ENCODE data around the gene WFDC1.

WFDC1 gene

DNA sequence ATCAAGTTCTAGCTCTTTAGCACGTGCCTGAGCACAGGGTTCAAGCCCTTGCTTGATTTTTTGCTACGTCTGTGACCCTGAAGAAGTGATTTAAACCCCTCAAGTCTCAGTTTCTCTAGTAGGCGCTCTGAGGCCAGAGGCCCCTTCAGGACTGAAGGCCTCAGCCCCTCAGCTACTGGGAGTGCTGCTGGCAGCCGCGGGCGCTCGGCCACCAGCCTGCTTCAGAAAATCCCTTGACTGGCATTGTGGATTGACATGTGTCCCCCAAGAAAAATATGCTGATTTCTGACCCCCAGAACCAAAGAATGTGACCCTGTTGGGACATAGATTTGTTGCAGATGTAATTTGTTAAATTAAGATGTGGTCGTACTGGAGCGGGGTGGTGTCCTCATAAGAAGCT is 20.2 kb upstream of the WFDC1 start:
- ATAC-seq: no peak

- no peak for ATAC-seq
Measured at GRCh38 chr16:84275585-84276151, 19.0 kb upstream of the WFDC1 start.

DNA sequence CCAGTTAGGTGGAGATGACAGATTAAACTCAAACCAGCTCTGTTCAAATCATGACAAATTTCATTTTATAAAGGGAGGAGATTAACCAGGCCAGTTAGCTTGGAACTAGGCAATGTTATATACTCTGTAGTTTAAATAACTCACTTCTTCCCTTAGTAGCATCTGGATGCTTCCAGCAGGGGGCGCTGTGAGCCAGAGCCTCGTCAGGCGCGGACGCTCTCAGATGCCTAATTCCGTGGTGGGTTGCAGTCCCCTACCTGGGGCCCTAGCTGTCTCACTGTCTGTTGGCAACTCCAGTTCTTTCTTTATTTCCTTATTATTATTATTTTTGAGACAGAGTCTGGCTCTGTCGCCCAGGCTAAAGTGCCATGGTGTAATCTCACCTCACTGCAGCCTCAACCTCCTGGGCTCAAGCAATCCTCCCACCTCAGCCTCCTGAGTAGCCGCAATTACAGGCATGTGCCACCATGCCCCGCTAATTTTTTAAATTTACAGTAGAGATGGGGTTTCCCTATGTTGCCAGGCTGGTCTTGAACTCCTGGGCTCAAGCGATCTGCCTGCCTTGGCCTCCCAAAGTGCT is 17.3 kb upstream of the WFDC1 start:
- peak in 1 of 2 donors; percentile 43 for ATAC-seq

DNA sequence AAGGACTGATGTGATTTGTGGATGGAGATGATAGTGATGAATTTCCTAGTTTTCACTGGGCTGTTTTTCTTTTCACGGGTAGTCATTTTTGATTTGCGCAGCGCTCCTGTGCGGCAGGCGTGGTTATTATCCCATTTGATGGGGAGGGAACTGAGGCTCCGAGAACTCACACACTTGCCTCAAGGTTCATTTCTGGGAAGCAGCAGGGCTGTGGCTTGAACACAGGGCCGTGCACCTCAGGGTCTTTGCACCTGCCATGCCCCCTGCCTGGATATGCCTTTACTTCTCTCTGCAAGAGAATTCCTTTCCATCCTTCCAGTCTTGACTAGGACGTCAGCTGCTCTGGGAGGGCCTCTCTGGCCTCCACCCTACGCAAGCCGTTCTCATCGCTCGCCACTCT is 16.3 kb upstream of the WFDC1 start:
- no peak for ATAC-seq

- no peak for ATAC-seq
Measured at GRCh38 chr16:84278968-84279367, 15.7 kb upstream of the WFDC1 start.

DNA sequence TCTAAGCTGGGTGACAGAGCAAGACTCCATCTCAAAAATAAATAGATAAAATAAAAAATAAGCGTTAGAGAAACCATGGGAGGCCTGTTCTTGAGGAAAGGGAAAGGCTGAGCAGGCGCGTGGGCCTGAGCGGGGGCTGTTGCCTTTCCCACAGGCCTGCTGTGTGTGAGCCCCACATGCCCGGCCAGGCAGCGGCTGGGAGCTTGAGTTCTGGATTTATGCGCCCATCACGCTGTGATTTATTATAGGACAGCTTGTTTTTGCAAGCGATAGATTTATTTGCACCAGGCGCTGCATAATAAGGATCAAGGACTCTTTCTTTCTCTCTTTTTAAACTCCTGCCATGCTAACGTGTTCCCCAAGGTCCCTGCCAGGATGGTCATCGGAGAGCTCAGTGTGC is 14.8 kb upstream of the WFDC1 start:
- no peak for ATAC-seq

GRCh38 chr16:84281074-84281473 is 13.6 kb upstream of the WFDC1 start:
- ATAC-seq: no peak

GRCh38 chr16:84282533-84282932 is 12.1 kb upstream of the WFDC1 start:
- ATAC-seq: no peak

DNA sequence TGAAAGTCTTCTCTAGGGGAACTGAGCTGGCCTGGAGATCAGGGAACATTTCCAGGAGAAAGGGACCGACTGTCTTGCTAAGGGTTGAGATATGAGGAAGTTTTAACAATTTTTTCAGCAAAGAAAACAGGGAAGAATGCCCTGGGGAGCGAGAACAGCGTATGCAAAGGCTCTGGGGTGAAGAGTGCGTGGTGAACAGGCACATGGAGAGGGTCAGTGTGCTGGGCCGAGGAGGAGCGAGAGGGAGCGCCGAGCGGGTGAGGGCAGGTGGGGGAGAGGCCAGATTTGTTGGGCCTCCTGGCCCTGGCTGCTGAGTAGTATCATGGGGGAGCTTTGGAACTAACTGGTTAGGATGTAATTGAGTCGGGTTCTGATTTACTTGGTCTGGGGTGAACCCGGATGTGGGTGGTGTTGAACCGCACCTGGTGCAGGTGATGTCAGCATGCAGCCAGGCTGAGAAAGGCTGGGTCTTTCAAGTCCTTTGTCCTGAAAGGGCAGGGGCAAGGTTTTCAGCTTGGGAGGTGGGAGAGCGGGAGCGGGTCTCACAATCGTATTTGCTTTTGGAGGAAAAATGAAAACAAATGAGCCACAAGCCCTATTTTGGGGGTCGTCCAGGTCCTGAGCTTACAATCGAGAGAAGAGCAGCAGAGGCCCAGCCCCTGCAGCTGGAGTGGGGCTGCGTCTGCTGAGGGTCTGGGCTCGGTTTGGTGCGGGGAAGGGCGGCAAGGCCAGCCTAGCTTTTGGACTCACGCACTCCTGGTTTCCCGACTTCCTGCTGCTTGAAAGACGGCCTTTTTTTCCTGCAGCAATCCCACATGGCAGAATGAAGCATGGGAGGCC is 11.1 kb upstream of the WFDC1 start:
- ATAC-seq: no peak

DNA sequence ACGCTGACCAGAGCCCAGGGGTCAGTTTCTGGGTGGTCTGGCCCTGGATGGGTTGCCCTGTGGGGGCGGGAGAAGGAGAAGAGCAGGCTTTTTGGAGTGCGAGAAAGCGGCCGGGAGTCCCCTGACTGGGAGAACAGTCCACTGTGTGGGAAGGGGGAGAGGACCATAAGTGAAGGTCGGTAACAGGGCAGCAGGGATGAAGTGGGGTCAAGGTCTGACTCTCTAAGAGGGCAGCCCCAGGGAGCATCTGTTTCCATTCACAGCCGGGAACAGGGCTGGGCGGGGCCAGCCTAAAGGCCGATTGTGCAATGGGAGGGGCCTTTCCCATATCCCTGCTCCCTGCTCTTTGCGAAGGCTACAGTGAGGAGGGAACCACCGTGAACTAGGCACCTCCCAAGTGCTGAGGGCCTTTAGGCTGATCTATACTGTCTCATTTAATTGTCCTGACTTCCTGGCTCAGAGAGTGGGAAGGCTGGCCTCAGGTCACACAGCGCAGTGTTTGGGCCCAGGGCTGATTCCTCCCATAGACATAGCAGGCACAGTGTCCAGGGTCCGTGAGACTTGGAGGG is 10.4 kb upstream of the WFDC1 start:
- ATAC-seq: no peak

- no peak for ATAC-seq
Measured at GRCh38 chr16:84286578-84287240, 8.0 kb upstream of the WFDC1 start.

DNA sequence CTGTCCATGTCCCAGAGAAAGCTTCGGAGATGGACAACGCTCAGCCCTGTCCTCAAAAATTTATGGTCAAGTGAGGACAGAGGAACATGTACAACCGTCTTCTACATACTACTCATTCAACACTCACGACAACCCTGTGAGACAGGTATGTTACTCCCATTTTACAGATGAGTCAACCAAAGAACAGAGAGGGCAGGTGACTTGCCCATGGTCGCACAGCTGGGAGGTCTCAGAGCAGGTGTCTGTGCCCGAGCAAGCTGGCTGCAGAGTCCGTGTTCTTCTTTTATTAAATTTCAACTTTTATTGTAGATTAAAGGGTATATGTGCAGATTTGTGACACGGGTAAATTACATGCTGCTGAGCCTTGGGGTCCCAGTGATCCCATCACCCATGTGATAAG is 5.8 kb upstream of the WFDC1 start:
- ATAC-seq: no peak

- no peak for ATAC-seq
Measured at GRCh38 chr16:84291226-84291625, 3.5 kb upstream of the WFDC1 start.

- ATAC-seq: no peak
Measured at GRCh38 chr16:84292011-84292410, 2.7 kb upstream of the WFDC1 start.

GRCh38 chr16:84293406-84293805 is 1.3 kb upstream of the WFDC1 start:
- no peak for ATAC-seq

GRCh38 chr16:84294117-84294516 is 561 bp upstream of the WFDC1 start:
- ATAC-seq: no peak

- ATAC-seq: no peak
Measured at GRCh38 chr16:84295203-84295860, 654 bp downstream of the WFDC1 start.

GRCh38 chr16:84298376-84298899 is 3.8 kb downstream of the WFDC1 start:
- ATAC-seq: no peak

GRCh38 chr16:84299734-84300440 is 5.2 kb downstream of the WFDC1 start:
- ATAC-seq: no peak

GRCh38 chr16:84302111-84302954 is 7.7 kb downstream of the WFDC1 start:
- ATAC-seq: no peak

- ATAC-seq: no peak
Measured at GRCh38 chr16:84303023-84303422, 8.3 kb downstream of the WFDC1 start.

Data from activated CD4-positive, CD25-positive, alpha-beta regulatory T cell treated with anti-CD3 and anti-CD28 coated beads, Interleukin-2, amount 50 U/mL, for 24 hours (primary cell).